A549 (cell line): ENCODE measurements around the gene NBPF6. TPM values are rescaled to one million over a fixed set of nuclear protein-coding genes. Genes with fewer than 3 reads are reported as not detected.

Experiments
- ATAC-seq, 2 experiments: fragments of 200-7000 bp in 1 of 2; fragments of >200 bp in 1 of 2; cut with Nextera tagmentation in 1 of 2; cut with Tn5 transposase in 1 of 2; 3 replicates each; pipeline versions ENCODE4 v1.8.0 to v1.9.1; 2018 to 2020; ENCODE audit warnings: mild to moderate bottlenecking in 1 of 2, moderate library complexity in 1 of 2
- CTCF ChIA-PET: fragments of 300-600 bp; sonication (Branson Sonifier 250); formaldehyde crosslinking; extraction: SDS; loops from one replicate; lab custom pipeline; 2021; ENCODE audit warnings: antibody characterized with exemption, inconsistent platforms; lab: Yijun Ruan, JAX
- POLR2A ChIA-PET: fragments of 350-600 bp; formaldehyde crosslinking; extraction: SDS; loops from one replicate; lab custom pipeline; 2021; ENCODE audit warnings: antibody characterized with exemption, inconsistent platforms; lab: Yijun Ruan, JAX
- DNase-seq, 2 experiments: peaks; one replicate each; pipeline versions ENCODE4 v3.0.0 to v3.0.0-alpha.2; 2011 to 2016; ENCODE audit warnings: low read depth in 1 of 2, low spot score in 1 of 2
- FAIRE-seq: peaks from 2 replicates; lab custom pipeline; 2011; peaks lifted over from hg19 to GRCh38; lab: Jason Lieb, UNC
- H3K27ac ChIP-seq, 2 experiments: fragments of >200 bp; sonication (Bioruptor Twin); formaldehyde crosslinking; 3 replicates each; pipeline ENCODE4 v1.5.1; 2016 to 2017
- H3K4me1 ChIP-seq: fragments of >200 bp; sonication (Bioruptor Twin); formaldehyde crosslinking; 3 replicates; pipeline ENCODE4 v1.6.1; 2016
- H3K4me2 ChIP-seq: fragments of >200 bp; sonication (Bioruptor Twin); formaldehyde crosslinking; 3 replicates; pipeline ENCODE4 v1.6.1; 2016
- H3K4me3 ChIP-seq: fragments of >200 bp; sonication (Bioruptor Twin); formaldehyde crosslinking; 3 replicates; pipeline ENCODE4 v1.5.1; 2016
- H3K9me3 ChIP-seq: fragments of >200 bp; sonication (Bioruptor Twin); formaldehyde crosslinking; 3 replicates; pipeline ENCODE4 v1.6.1; 2016
- BCL3 ChIP-seq: fragments of >200 bp; sonication (Bioruptor Twin); formaldehyde crosslinking; IDR thresholded peaks from 3 replicates; pipeline ENCODE4 v1.6.1; 2016
- CBX8 ChIP-seq: fragments of 200-600 bp; sonication (generic); IDR thresholded peaks from 2 replicates; pipeline ENCODE4 v1.6.1; 2016
- CEBPB ChIP-seq, 2 experiments: fragments of >200 bp in 1 of 2; sonication (Bioruptor Twin) in 1 of 2; formaldehyde crosslinking in 1 of 2; IDR thresholded peaks; 2 replicates each; pipeline ENCODE4 v1.6.1; 2012 to 2016
- E2F6 ChIP-seq: IDR thresholded peaks from 2 replicates; pipeline ENCODE4 v1.6.1; 2012; ENCODE audit warnings: low read depth, borderline replicate concordance
- EHMT2 ChIP-seq: fragments of 200-600 bp; sonication (generic); IDR thresholded peaks from 2 replicates; pipeline ENCODE4 v1.6.1; 2016; ENCODE audit warnings: antibody characterized with exemption, low read depth, mild to moderate bottlenecking, moderate library complexity
- GATA3 ChIP-seq: IDR thresholded peaks from 2 replicates; pipeline ENCODE4 v1.6.1; 2012; ENCODE audit warnings: borderline replicate concordance
- HMGXB4 ChIP-seq: fragments of 250-450 bp; sonication (Bioruptor Pico); IDR thresholded peaks from 2 replicates; pipeline ENCODE4 v1.5.0; 2021; ENCODE audit warnings: mild to moderate bottlenecking, moderate library complexity, borderline replicate concordance
- HOXB13 ChIP-seq: fragments of 250-450 bp; sonication (Bioruptor Pico); IDR thresholded peaks from 2 replicates; pipeline ENCODE4 v1.5.0; 2020; ENCODE audit warnings: low read depth, mild to moderate bottlenecking, moderate library complexity
- JUN ChIP-seq, 2 experiments: fragments of >200 bp; sonication (Bioruptor Twin); formaldehyde crosslinking; IDR thresholded peaks; 2 replicates in 1 of 2; 3 replicates in 1 of 2; pipeline ENCODE4 v1.6.1; 2016 to 2017
- KDM5A ChIP-seq: fragments of 200-600 bp; sonication (generic); IDR thresholded peaks from 2 replicates; pipeline ENCODE4 v1.6.1; 2016; ENCODE audit warnings: antibody characterized with exemption, mild to moderate bottlenecking
- MAX ChIP-seq: IDR thresholded peaks from 2 replicates; pipeline ENCODE4 v1.6.1; 2012
- MAZ ChIP-seq: fragments of 150-350 bp; IDR thresholded peaks from 2 replicates; pipeline ENCODE4 v1.6.1; 2014; ENCODE audit warnings: antibody characterized with exemption, low read depth, low read length, borderline replicate concordance
- NR3C1 ChIP-seq: fragments of >200 bp; sonication (Bioruptor Twin); formaldehyde crosslinking; IDR thresholded peaks from 3 replicates; pipeline ENCODE4 v1.6.1; 2017
- PBX3 ChIP-seq: IDR thresholded peaks from 2 replicates; pipeline ENCODE4 v1.6.1; 2012
- POLR2AphosphoS2 ChIP-seq: conservative IDR thresholded peaks from 2 replicates; pipeline ENCODE4 v1.6.1; 2012; ENCODE audit warnings: low read length, improper control_type of control experiment, inconsistent platforms
- REST ChIP-seq: fragments of 200-600 bp; sonication (generic); IDR thresholded peaks from 2 replicates; pipeline ENCODE4 v1.6.1; 2016; ENCODE audit warnings: antibody characterized with exemption, mild to moderate bottlenecking, moderate library complexity
- RNF2 ChIP-seq: fragments of 200-600 bp; sonication (generic); IDR thresholded peaks from 2 replicates; pipeline ENCODE4 v1.6.1; 2016; ENCODE audit warnings: low read depth, mild to moderate bottlenecking, antibody characterized with exemption, moderate library complexity, borderline replicate concordance
- SMC3 ChIP-seq: fragments of >200 bp; sonication (Bioruptor Twin); formaldehyde crosslinking; IDR thresholded peaks from 3 replicates; pipeline ENCODE4 v1.6.1; 2018; ENCODE audit warnings: inconsistent platforms
- SREBF2 ChIP-seq: fragments of 450-650 bp; IDR thresholded peaks from 2 replicates; pipeline ENCODE4 v1.6.1; 2014; ENCODE audit warnings: mild to moderate bottlenecking, moderate library complexity
- USF2 ChIP-seq: fragments of 450-650 bp; IDR thresholded peaks from 2 replicates; pipeline ENCODE4 v1.6.1; 2014; ENCODE audit warnings: antibody characterized with exemption
- WGBS: methylation state at CpG from one replicate; pipeline ENCODE4 v1.1.6; 2017; ENCODE audit errors: missing lambda C conversion rate; 5-methylcytosine and 5-hydroxymethylcytosine counted together
- polyA plus RNA-seq, 4 experiments: library from polyadenylated mRNA; depleted of rRNA in 3 of 4; stranded (reverse); fragments of >200 nt; fragmentation: RNase III in 1 of 4; extraction: RNeasy Plus Mini Kit Qiagen cat#74134 plus additional on column Dnase treatment in 1 of 4; gene quantifications; 2 replicates in 3 of 4; 3 replicates in 1 of 4; pipeline ENCODE4 v1.2.3, GENCODE V29; 2011 to 2017

Gene NBPF6
- polyA plus RNA-seq, 2 of the 4 experiments (the other 2 are of a cell fraction), result not detected

GRCh38 chr1:108503062-108503733 lies 53.1 kb downstream of the NBPF6 start:
- Histone ChIP-seq H3K4me3 (no peak overlapping the region), H3K4me1 (peaks cover 17% of the 10 kb centered on the region), H3K27ac (peak overlapping the region; percentile 50 to 81), H3K9me3 (no peaks in the 10 kb centered on the region), H3K4me2 (peak overlapping the region; percentile 53)
- peak; percentile 13 to 73 for DNase-seq
- ATAC-seq, result peak in 1 of 2 experiments; percentile 80; a peak in 3 of 6 replicates
- ChIA-PET POLR2A (interaction anchor here (1.3 kb wide), 1 partner anchor 303 kb away, joined by 4 read pairs; the partner anchor contains the start of gene SLC25A24), CTCF (interaction anchor here (1.3 to 2.2 kb wide), 2 partner anchors 141 to 326 kb away, joined by 3 to 5 read pairs; no protein-coding TSS in a partner anchor)
- WGBS, result 31% methylated on average over 5 of the region's 5 CpGs
- FAIRE-seq, result no peak
- TF ChIP-seq GATA3 (peak; percentile 45; the same call in 1 of the 2 replicates), HOXB13 (no peak), NR3C1 (no peak), POLR2AphosphoS2 (no peak), EHMT2 (no peak), CEBPB (IDR thresholded peaks at IDR 0.05) (peak in 1 of 2 experiments; percentile 40; a peak in 1 of 4 replicates)

- CTCF ChIA-PET, result no interaction called here
- no peak for ATAC-seq
- TF ChIP-seq GATA3 (no peak), E2F6 (no peak), BCL3 (no peak), USF2 (no peak), KDM5A (no peak), HMGXB4 (CRISPR knock-in tag) (no peak), RNF2 (no peak), MAZ (no peak), SMC3 (no peak), HOXB13 (no peak), CBX8 (no peak), MAX (no peak), REST (no peak), PBX3 (no peak), JUN (IDR thresholded peaks at IDR 0.05) (no peak), SREBF2 (no peak), CEBPB (IDR thresholded peaks at IDR 0.05) (no peak)
- no peak for FAIRE-seq
- peaks cover 17% of the 10 kb centered on the region for H3K4me1 ChIP-seq
- H3K9me3 ChIP-seq, result no peaks in the 10 kb centered on the region
- H3K27ac ChIP-seq, result peak overlapping the region in 1 of 2 experiments; percentile 81; a peak in 2 of 6 replicates
- DNase-seq, result no peak
- no peak overlapping the region for H3K4me2 ChIP-seq
- WGBS, result 100% methylated on average over 1 of the region's 1 CpG
- H3K4me3 ChIP-seq, result no peak overlapping the region
- POLR2A ChIA-PET, result no interaction called here
Measured at GRCh38 chr1:108504447-108504846, 54.3 kb downstream of the NBPF6 start.
